Esophagus muscularis mucosa (tissue), 4 donors: Measurements from ENCODE around the gene PANK2. TPM values are rescaled to one million over a fixed set of nuclear protein-coding genes. Genes with fewer than 3 reads are reported as not detected.
A peak's percentile ranks its signal among the peaks of the same experiment; 100 is the strongest.

Experiments used
- DNase-seq: peaks from one replicate; pipeline ENCODE4 v3.0.0-alpha.2; 2017; ENCODE audit errors: extremely low spot score
- H3K27ac ChIP-seq, 4 donors: fragments of 200-600 bp; sonication (generic); replicated peaks in 1 of 4; 1 replicate in 3 of 4; 2 replicates in 1 of 4; pipeline ENCODE4 v1.5.1; 2016 to 2019; ENCODE audit warnings: mild to moderate bottlenecking in 1 of 4
- H3K27me3 ChIP-seq, 4 donors: fragments of 200-600 bp; sonication (generic); one replicate each; pipeline versions ENCODE4 v1.5.1 to v1.6.0; 2016 to 2019
- H3K36me3 ChIP-seq, 4 donors: fragments of 200-600 bp; sonication (generic); one replicate each; pipeline ENCODE4 v1.5.1; 2016 to 2019
- H3K4me1 ChIP-seq, 4 donors: fragments of 200-600 bp; sonication (generic); one replicate each; pipeline ENCODE4 v1.5.1; 2016 to 2019
- H3K4me3 ChIP-seq, 4 donors: fragments of 200-600 bp; sonication (generic); 1 replicate in 2 of 4; 2 replicates in 2 of 4; pipeline ENCODE4 v1.5.1; 2016 to 2019; ENCODE audit warnings: mild to moderate bottlenecking in 4 of 4, moderate library complexity in 1 of 4
- H3K9me3 ChIP-seq, 4 donors: fragments of 200-600 bp; sonication (generic); 1 replicate in 3 of 4; 2 replicates in 1 of 4; pipeline ENCODE4 v1.5.1; 2016 to 2019
- CTCF ChIP-seq, 3 experiments: fragments of 200-600 bp in 2 of 3; fragments of 450-650 bp in 1 of 3; sonication (generic) in 2 of 3; IDR thresholded peaks; one replicate each; pipeline ENCODE4 v1.5.1; 2017 to 2019; ENCODE audit warnings: antibody characterized with exemption in 3 of 3, mild to moderate bottlenecking in 2 of 3, moderate library complexity in 1 of 3
- EP300 ChIP-seq: sonication (generic); formaldehyde crosslinking; IDR thresholded peaks from one replicate; pipeline ENCODE4 v1.6.1; 2017; ENCODE audit warnings: antibody characterized with exemption
- POLR2A ChIP-seq: fragments of 450-650 bp; IDR thresholded peaks from one replicate; pipeline ENCODE4 v1.6.1; 2017; ENCODE audit warnings: antibody characterized with exemption, moderate library complexity, mild to moderate bottlenecking, low read depth
- POLR2AphosphoS5 ChIP-seq, 2 donors: sonication (generic); formaldehyde crosslinking; IDR thresholded peaks; one replicate each; pipeline ENCODE4 v1.6.1; 2017; ENCODE audit warnings: antibody characterized with exemption in 2 of 2
- WGBS: methylation state at CpG from one replicate; pipeline ENCODE4 v1.1.5; 2018; 5-methylcytosine and 5-hydroxymethylcytosine counted together
- intact Hi-C: fragments of 100-400 bp; cut with DNase I; formaldehyde crosslinking; loops from one replicate; pipeline ENCODE4 v1.15.1; 2023
- total RNA-seq, 4 donors: library from RNA; depleted of rRNA; stranded (reverse); fragments of >200 nt; gene quantifications; one replicate each; pipeline versions ENCODE4 v1.1.0 to v1.2.1, GENCODE V29; 2016

The PANK2 gene
- total RNA-seq, 4 donors from 2014 or later = 42.8 to 52.1 (median 46.6) TPM

DNA sequence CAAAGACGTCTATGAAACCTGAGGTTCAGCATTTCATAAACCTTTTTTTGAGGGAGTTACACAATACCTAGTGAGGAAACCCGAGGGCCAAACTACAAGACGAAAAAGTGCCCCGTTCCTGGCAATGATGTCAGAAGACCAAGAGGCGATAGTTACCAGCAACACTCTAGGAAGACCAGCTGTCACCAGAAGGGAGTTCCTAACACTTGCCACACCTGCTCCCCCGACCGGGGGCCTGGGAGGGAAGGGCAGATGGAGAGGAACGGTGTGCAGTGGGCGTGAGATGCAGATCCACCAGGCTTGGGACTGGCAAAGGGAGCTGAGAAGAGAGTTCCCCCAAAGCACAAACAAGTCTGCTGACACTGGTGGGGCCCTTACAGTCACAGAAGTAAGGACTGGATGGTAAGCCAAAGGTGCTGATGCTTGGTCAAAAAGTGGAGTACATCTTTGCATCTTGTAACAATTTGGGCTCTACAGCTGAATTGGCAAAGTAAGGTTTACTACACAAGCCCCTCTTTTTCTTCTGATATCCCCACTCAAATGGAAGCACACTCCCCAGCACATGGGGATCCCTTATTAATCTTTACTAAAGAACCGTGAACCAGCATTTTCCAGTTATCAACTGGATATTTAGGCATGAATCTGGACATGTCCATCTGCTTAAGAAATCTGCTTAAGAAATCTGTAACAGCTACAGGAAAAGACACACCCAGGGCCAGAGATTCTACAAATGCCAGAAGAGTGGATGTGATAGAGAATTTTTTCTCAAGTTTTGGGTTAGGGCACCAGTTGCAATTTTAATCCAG lies 38.5 kb downstream of the PANK2 start:
- no peaks in the 10 kb centered on the region for H3K9me3 ChIP-seq
- H3K27me3 ChIP-seq = no peaks in the 10 kb centered on the region
- no peak for DNase-seq
- intact Hi-C loops = loop anchor here (5.0 kb wide), 1 partner anchor 35 kb away; no protein-coding TSS in a partner anchor
- no peak overlapping the region for H3K4me3 ChIP-seq
- peaks cover 16 to 49% (median 39%) of the 10 kb centered on the region in 4 donors for H3K4me1 ChIP-seq
- TF ChIP-seq CTCF (IDR thresholded peaks at IDR 0.05) = no peak
- TF ChIP-seq POLR2A = no peak
- TF ChIP-seq POLR2AphosphoS5 (IDR thresholded peaks at IDR 0.05) = peak in 1 of 2 donors; percentile 35
- TF ChIP-seq EP300 = no peak
- peaks cover 6 to 37% (median 34%) of the 10 kb centered on the region in 4 donors for H3K36me3 ChIP-seq
- H3K27ac ChIP-seq = peak overlapping the region in 2 of 4 donors; percentile 56 to 58
- 54% methylated on average over 10 of the region's 10 CpGs for WGBS

DNA sequence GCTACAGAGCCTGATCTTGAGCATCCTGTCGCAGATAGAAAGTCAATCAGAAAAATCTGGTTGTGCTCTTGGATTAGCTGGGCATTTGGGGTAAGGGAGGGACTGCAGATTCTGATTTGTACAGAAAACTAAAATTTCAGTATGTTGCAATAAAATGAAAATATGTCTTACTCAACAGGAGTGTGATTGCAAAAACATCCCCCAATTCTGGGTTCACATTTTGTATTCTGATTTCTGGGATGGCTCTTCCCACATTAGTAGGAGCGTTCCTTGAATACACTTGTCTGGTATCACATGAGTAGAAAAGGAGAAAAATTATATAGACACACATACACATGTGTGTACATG lies 40.5 kb downstream of the PANK2 start:
- no peak for DNase-seq
- intact Hi-C loops = loop anchor here (5.0 kb wide), 1 partner anchor 37 kb away; no protein-coding TSS in a partner anchor
- Histone ChIP-seq H3K27ac (peak overlapping the region in 2 of 4 donors; percentile 4 to 37), H3K4me1 (peaks cover 30 to 60% (median 50%) of the 10 kb centered on the region in 4 donors), H3K9me3 (no peaks in the 10 kb centered on the region), H3K27me3 (no peaks in the 10 kb centered on the region), H3K36me3 (peaks cover 0 to 27% (median 14%) of the 10 kb centered on the region in 4 donors), H3K4me3 (no peak overlapping the region)
- no peak for TF ChIP-seq EP300
- no peak for TF ChIP-seq CTCF (IDR thresholded peaks at IDR 0.05)
- no peak for TF ChIP-seq POLR2A
- TF ChIP-seq POLR2AphosphoS5 (IDR thresholded peaks at IDR 0.05) = no peak
- WGBS = 94% methylated on average over 2 of the region's 2 CpGs

GRCh38 chr20:3930265-3931206 lies 41.3 kb downstream of the PANK2 start:
- Histone ChIP-seq H3K27me3 (no peaks in the 10 kb centered on the region), H3K36me3 (peaks cover 0 to 19% (median 6%) of the 10 kb centered on the region in 4 donors), H3K4me3 (no peak overlapping the region), H3K9me3 (no peaks in the 10 kb centered on the region), H3K4me1 (peaks cover 39 to 69% (median 59%) of the 10 kb centered on the region in 4 donors), H3K27ac (peak overlapping the region in 2 of 4 donors; percentile 2 to 37)
- 69% methylated on average over 5 of the region's 6 CpGs for WGBS
- TF ChIP-seq CTCF (IDR thresholded peaks at IDR 0.05) (no peak), POLR2A (no peak), POLR2AphosphoS5 (IDR thresholded peaks at IDR 0.05) (no peak), EP300 (no peak)
- no peak for DNase-seq
- intact Hi-C loops = no loop called here

DNA sequence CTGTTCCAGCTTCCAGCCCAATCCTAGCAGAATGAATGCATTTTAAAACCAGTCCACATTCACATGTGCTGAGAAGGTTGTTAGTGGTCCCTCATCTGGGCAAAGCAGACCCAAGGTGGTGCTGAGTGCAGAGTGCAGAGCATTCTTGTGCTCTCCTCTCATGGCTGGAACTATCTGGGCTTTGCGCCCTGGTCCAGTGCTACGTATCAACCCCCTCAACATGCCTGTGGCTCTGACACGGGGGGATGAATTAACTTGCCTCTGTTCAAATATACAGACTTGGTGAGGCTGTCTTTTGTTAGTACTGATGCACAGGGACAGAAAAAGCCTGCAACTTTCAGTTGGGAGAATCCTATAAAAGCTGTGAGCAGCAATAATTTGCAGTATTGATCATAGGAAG lies 42.5 kb downstream of the PANK2 start:
- DNase-seq = no peak
- Histone ChIP-seq H3K36me3 (peaks cover 0 to 10% (median 0%) of the 10 kb centered on the region in 4 donors), H3K4me1 (peaks cover 41 to 77% (median 68%) of the 10 kb centered on the region in 4 donors), H3K27me3 (no peaks in the 10 kb centered on the region), H3K4me3 (peak overlapping the region in 2 of 4 donors; percentile 52 to 53), H3K27ac (peak overlapping the region; percentile 68 to 73 (median 70)), H3K9me3 (no peaks in the 10 kb centered on the region)
- intact Hi-C loops = no loop called here
- WGBS = 43% methylated on average over 3 of the region's 3 CpGs
- TF ChIP-seq POLR2AphosphoS5 (IDR thresholded peaks at IDR 0.05) (no peak), EP300 (no peak), CTCF (IDR thresholded peaks at IDR 0.05) (no peak), POLR2A (no peak)
